ENCODE measurements around the gene FAF1.

DNA sequence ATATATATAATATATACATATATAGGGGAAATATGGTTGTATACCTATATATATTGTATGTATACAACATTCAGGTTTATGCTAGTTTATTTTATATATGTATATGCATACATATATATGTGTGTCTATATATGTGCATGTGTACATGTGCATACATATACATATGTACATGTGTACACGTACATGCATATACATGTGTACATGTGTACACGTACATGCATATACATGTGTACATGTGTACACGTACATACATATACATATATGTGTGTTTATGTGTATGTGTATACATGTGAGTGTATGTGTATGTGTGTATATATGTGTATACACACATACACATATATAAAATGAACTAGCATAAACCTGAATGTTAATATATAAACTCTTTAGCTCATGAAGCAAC lies 220.9 kb downstream of the FAF1 start:
- TF ChIP-seq, protein P1, sequence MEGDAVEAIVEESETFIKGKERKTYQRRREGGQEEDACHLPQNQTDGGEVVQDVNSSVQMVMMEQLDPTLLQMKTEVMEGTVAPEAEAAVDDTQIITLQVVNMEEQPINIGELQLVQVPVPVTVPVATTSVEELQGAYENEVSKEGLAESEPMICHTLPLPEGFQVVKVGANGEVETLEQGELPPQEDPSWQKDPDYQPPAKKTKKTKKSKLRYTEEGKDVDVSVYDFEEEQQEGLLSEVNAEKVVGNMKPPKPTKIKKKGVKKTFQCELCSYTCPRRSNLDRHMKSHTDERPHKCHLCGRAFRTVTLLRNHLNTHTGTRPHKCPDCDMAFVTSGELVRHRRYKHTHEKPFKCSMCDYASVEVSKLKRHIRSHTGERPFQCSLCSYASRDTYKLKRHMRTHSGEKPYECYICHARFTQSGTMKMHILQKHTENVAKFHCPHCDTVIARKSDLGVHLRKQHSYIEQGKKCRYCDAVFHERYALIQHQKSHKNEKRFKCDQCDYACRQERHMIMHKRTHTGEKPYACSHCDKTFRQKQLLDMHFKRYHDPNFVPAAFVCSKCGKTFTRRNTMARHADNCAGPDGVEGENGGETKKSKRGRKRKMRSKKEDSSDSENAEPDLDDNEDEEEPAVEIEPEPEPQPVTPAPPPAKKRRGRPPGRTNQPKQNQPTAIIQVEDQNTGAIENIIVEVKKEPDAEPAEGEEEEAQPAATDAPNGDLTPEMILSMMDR (conservative IDR thresholded peaks at IDR 0.05; ENCODE audit: low read length), result no peak
- no peak for TF ChIP-seq EZH2phosphoT487 (IDR thresholded peaks at IDR 0.05; ENCODE audit: borderline replicate concordance, low read depth, low read length)

Data from OCI-LY7 (cell line).